Liver (tissue), 9 donors: ENCODE measurements around the gene STXBP6. TPM values are rescaled to one million over a fixed set of nuclear protein-coding genes. Genes with fewer than 3 reads are reported as not detected.

Source experiments
- DNase-seq: peaks from one replicate; pipeline ENCODE4 v3.0.0-alpha.2; 2017; ENCODE audit warnings: low spot score
- H3K27ac ChIP-seq, 2 donors: one replicate each; pipeline ENCODE4 v1.7.0; 2013; ENCODE audit warnings: inconsistent platforms in 2 of 2, low read length in 2 of 2, control low read depth in 1 of 2, low read depth in 1 of 2, mild to moderate bottlenecking in 1 of 2
- H3K27me3 ChIP-seq, 4 donors: one replicate each; pipeline versions ENCODE4 v1.6.1 to v1.7.0; 2013; ENCODE audit warnings: low read length in 3 of 4, inconsistent platforms in 1 of 4, mild to moderate bottlenecking in 1 of 4, moderate library complexity in 1 of 4; ENCODE audit not compliant: control insufficient read depth in 4 of 4, insufficient read depth in 4 of 4
- H3K36me3 ChIP-seq, 4 donors: one replicate each; pipeline versions ENCODE4 v1.6.1 to v1.7.0; 2013; ENCODE audit warnings: low read length in 3 of 4, mild to moderate bottlenecking in 3 of 4, low read depth in 1 of 4, moderate library complexity in 1 of 4; ENCODE audit not compliant: control insufficient read depth in 4 of 4, insufficient read depth in 3 of 4
- H3K4me1 ChIP-seq, 4 donors: one replicate each; pipeline versions ENCODE4 v1.6.1 to v1.7.0; 2013; ENCODE audit warnings: low read length in 3 of 4, mild to moderate bottlenecking in 3 of 4, moderate library complexity in 1 of 4; ENCODE audit not compliant: control insufficient read depth in 4 of 4, insufficient read depth in 4 of 4
- H3K4me3 ChIP-seq, 3 donors: one replicate each; pipeline versions ENCODE4 v1.6.1 to v1.7.0; 2013; ENCODE audit warnings: low read length in 3 of 3, control low read depth in 1 of 3, low read depth in 1 of 3, mild to moderate bottlenecking in 1 of 3
- H3K9ac ChIP-seq, 2 donors: one replicate each; pipeline ENCODE4 v1.7.0; 2013; ENCODE audit warnings: low read length in 2 of 2, mild to moderate bottlenecking in 2 of 2, moderate library complexity in 2 of 2, control low read depth in 1 of 2, low read depth in 1 of 2
- H3K9me3 ChIP-seq, 4 donors: one replicate each; pipeline versions ENCODE4 v1.6.1 to v1.7.0; 2013; ENCODE audit warnings: low read length in 3 of 4; ENCODE audit not compliant: control insufficient read depth in 4 of 4
- ATF3 ChIP-seq: IDR thresholded peaks from 2 replicates; pipeline ENCODE4 v1.6.1; 2016; ENCODE audit warnings: antibody characterized with exemption
- CTCF ChIP-seq: fragments of 150-350 bp; IDR thresholded peaks from 2 replicates; pipeline ENCODE4 v1.5.1; 2017; ENCODE audit warnings: improper control_type of control experiment, low read depth, low read length; ENCODE audit not compliant: missing input control
- EGR1 ChIP-seq, 2 donors: IDR thresholded peaks; 2 replicates each; pipeline ENCODE4 v1.6.1; 2016 to 2018; ENCODE audit warnings: antibody characterized with exemption in 2 of 2, low read depth in 2 of 2
- FOXA1 ChIP-seq: IDR thresholded peaks from 2 replicates; pipeline ENCODE4 v1.6.1; 2016; ENCODE audit warnings: antibody characterized with exemption
- FOXA2 ChIP-seq: IDR thresholded peaks from 2 replicates; pipeline ENCODE4 v1.6.1; 2016; ENCODE audit warnings: antibody characterized with exemption
- GABPA ChIP-seq, 2 donors: IDR thresholded peaks in 1 of 2; conservative IDR thresholded peaks in 1 of 2; 2 replicates each; pipeline ENCODE4 v1.6.1; 2016; ENCODE audit warnings: antibody characterized with exemption in 2 of 2, mild to moderate bottlenecking in 1 of 2, moderate library complexity in 1 of 2
- HNF4A ChIP-seq, 2 donors: conservative IDR thresholded peaks; 2 replicates each; pipeline ENCODE4 v1.6.1; 2016; ENCODE audit warnings: antibody characterized with exemption in 2 of 2, mild to moderate bottlenecking in 2 of 2
- HNF4G ChIP-seq: IDR thresholded peaks from 2 replicates; pipeline ENCODE4 v1.6.1; 2016; ENCODE audit warnings: antibody characterized with exemption
- JUND ChIP-seq, 2 donors: IDR thresholded peaks; 2 replicates each; pipeline ENCODE4 v1.6.1; 2016; ENCODE audit warnings: antibody characterized with exemption in 2 of 2
- MAX ChIP-seq: IDR thresholded peaks from 2 replicates; pipeline ENCODE4 v1.6.1; 2016; ENCODE audit warnings: antibody characterized with exemption
- NR2F2 ChIP-seq: IDR thresholded peaks from 2 replicates; pipeline ENCODE4 v1.6.1; 2016; ENCODE audit warnings: antibody characterized with exemption
- RAD21 ChIP-seq, 2 donors: IDR thresholded peaks; 2 replicates each; pipeline ENCODE4 v1.6.1; 2016; ENCODE audit warnings: antibody characterized with exemption in 2 of 2, mild to moderate bottlenecking in 2 of 2
- REST ChIP-seq: IDR thresholded peaks from 2 replicates; pipeline ENCODE4 v1.6.1; 2016; ENCODE audit warnings: antibody characterized with exemption, mild to moderate bottlenecking
- RXRA ChIP-seq, 2 donors: IDR thresholded peaks; 2 replicates each; pipeline ENCODE4 v1.6.1; 2017 to 2018; ENCODE audit warnings: antibody characterized with exemption in 2 of 2, mild to moderate bottlenecking in 1 of 2
- SP1 ChIP-seq: IDR thresholded peaks from 2 replicates; pipeline ENCODE4 v1.6.1; 2018; ENCODE audit warnings: antibody characterized with exemption, mild to moderate bottlenecking
- TAF1 ChIP-seq: conservative IDR thresholded peaks from 2 replicates; pipeline ENCODE4 v1.6.1; 2016; ENCODE audit warnings: antibody characterized with exemption, mild to moderate bottlenecking
- YY1 ChIP-seq: IDR thresholded peaks from 2 replicates; pipeline ENCODE4 v1.6.1; 2016; ENCODE audit warnings: antibody characterized with exemption, mild to moderate bottlenecking
- ZBTB33 ChIP-seq: IDR thresholded peaks from 2 replicates; pipeline ENCODE4 v1.6.1; 2016; ENCODE audit warnings: antibody characterized with exemption
- WGBS: extraction: QIAGEN DNeasy Blood & Tissue Kit; methylation state at CpG from one replicate; pipeline ENCODE4 v1.1.7; 2013; 5-methylcytosine and 5-hydroxymethylcytosine counted together
- polyA plus RNA-seq, 2 donors: library from polyadenylated mRNA; stranded (reverse) in 1 of 2; unstranded in 1 of 2; fragments of 200-250 nt in 1 of 2; fragments of >200 nt in 1 of 2; fragmentation: Nextera tagmentation in 1 of 2; extraction: Ambion mirVana in 1 of 2; gene quantifications; one replicate each; pipeline versions ENCODE4 v1.2.1 to v1.2.3, GENCODE V29; 2013 to 2015
- total RNA-seq, 2 donors: library from RNA; depleted of rRNA; stranded (reverse); fragments of >200 nt; gene quantifications; one replicate each; pipeline ENCODE4 v1.2.3, GENCODE V29; 2014
- donor health status: healthy.
- donor health status: healthy.
- donor health status: healthy.
- donor health status: healthy.
- donor health status: healthy.

Gene STXBP6
- total and polyA plus RNA-seq, 4 donors = 1.4 to 3.8 (median 1.8) TPM

GRCh38 chr14:24991288-24991687 lies 58.7 kb downstream of the STXBP6 start (continued):
- TF ChIP-seq CTCF (no peak), RAD21 (IDR thresholded peaks at IDR 0.05) (no peak), JUND (IDR thresholded peaks at IDR 0.05) (no peak), GABPA (IDR thresholded peaks at IDR 0.05 in 1 of 2, conservative IDR thresholded peaks at IDR 0.05 in 1 of 2) (no peak), YY1 (no peak), MAX (no peak)

- Histone ChIP-seq H3K9me3 (no peaks in the 10 kb centered on the region), H3K9ac (no peak overlapping the region), H3K4me1 (peaks cover 0 to 2% (median 0%) of the 10 kb centered on the region in 4 donors), H3K4me3 (no peak overlapping the region), H3K27ac (no peak overlapping the region), H3K27me3 (no peaks in the 10 kb centered on the region), H3K36me3 (no peaks in the 10 kb centered on the region)
- TF ChIP-seq HNF4G = no peak
- DNase-seq = no peak
Observed at GRCh38 chr14:24990773-24991172, 59.2 kb downstream of the STXBP6 start.

- Histone ChIP-seq H3K27me3 (no peaks in the 10 kb centered on the region), H3K36me3 (no peaks in the 10 kb centered on the region), H3K9me3 (no peaks in the 10 kb centered on the region), H3K4me3 (no peak overlapping the region), H3K27ac (no peak overlapping the region), H3K9ac (no peak overlapping the region), H3K4me1 (peaks cover 0 to 2% (median 0%) of the 10 kb centered on the region in 4 donors)
- 92% methylated on average over 8 of the region's 8 CpGs for WGBS
- no peak for DNase-seq
- TF ChIP-seq REST = no peak
- TF ChIP-seq SP1 = no peak
- no peak for TF ChIP-seq ATF3
- TF ChIP-seq NR2F2 = no peak
- no peak for TF ChIP-seq GABPA (IDR thresholded peaks at IDR 0.05 in 1 of 2, conservative IDR thresholded peaks at IDR 0.05 in 1 of 2)
- no peak for TF ChIP-seq CTCF
- TF ChIP-seq YY1 = no peak
- no peak for TF ChIP-seq FOXA1
- TF ChIP-seq MAX = no peak
- TF ChIP-seq ZBTB33 = no peak
- no peak for TF ChIP-seq HNF4A (conservative IDR thresholded peaks at IDR 0.05)
- no peak for TF ChIP-seq JUND (IDR thresholded peaks at IDR 0.05)
- no peak for TF ChIP-seq HNF4G
- no peak for TF ChIP-seq RAD21 (IDR thresholded peaks at IDR 0.05)
- no peak for TF ChIP-seq EGR1 (IDR thresholded peaks at IDR 0.05; ENCODE audit: low read depth in 2 of 2)
- TF ChIP-seq TAF1 = no peak
- no peak for TF ChIP-seq FOXA2
- no peak for TF ChIP-seq RXRA (IDR thresholded peaks at IDR 0.05)
Observed at GRCh38 chr14:24990050-24990449, 59.9 kb downstream of the STXBP6 start.
